ENCODE data around the gene COL19A1.

Gene COL19A1

GRCh38 chr6:70110126-70111022 is 244.0 kb downstream of the COL19A1 start:
- DNase-seq (ENCODE audit: insufficient read length, low spot score) (no peak), FAIRE-seq (no peak)
- TF ChIP-seq POLR2A (IDR thresholded peaks at IDR 0.05; ENCODE audit: low read depth, low read length), result no peak

DNA sequence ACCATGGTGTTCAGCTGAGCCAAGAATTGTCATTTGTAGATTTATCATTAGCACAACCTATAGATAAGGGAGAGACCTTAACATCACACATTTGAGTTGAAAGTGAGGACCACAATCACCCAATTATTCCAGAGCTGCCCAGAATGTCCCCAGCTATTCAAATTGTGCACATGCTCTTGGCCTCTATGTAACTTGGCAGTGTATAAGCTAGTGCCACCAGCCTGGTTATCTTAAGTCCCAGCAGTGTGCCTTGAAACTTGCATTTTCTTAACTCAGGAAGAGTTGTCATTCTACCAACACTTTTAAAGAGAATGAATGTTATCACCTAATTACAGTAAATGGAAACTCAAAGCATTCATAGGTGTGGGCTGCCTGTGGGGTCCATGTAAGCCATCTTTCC is 245.4 kb downstream of the COL19A1 start:
- no peak for TF ChIP-seq POLR2A (IDR thresholded peaks at IDR 0.05; ENCODE audit: low read depth, low read length)
- DNase-seq (ENCODE audit: insufficient read length, low spot score) (no peak), FAIRE-seq (no peak)

DNA sequence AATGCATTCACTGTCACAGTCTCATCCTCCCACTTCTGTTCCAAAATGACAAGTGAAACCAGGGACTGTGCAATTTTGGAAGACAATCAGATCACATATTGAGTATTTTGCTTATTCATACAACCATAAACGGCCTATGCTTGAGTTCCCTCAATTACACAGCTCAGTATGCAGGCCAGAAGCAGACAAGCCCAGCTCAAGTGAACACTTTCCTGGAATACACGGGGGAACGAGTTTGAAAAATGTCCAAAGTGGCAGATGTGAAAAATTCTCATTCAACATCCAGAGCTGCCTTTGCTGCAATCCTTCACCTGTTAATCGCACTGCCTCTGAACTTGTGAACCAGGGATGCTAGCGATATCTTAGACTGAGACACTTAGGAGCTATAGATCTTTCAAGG is 246.4 kb downstream of the COL19A1 start:
- TF ChIP-seq POLR2A (IDR thresholded peaks at IDR 0.05; ENCODE audit: low read depth, low read length), result no peak
- DNase-seq (ENCODE audit: insufficient read length, low spot score) (no peak), FAIRE-seq (no peak)

- FAIRE-seq (no peak), DNase-seq (ENCODE audit: insufficient read length, low spot score) (no peak)
- TF ChIP-seq POLR2A (IDR thresholded peaks at IDR 0.05; ENCODE audit: low read depth, low read length), result no peak
Measured at GRCh38 chr6:70113171-70113570, 246.8 kb downstream of the COL19A1 start.

- FAIRE-seq (no peak), DNase-seq (ENCODE audit: insufficient read length, low spot score) (no peak)
- TF ChIP-seq POLR2A (IDR thresholded peaks at IDR 0.05; ENCODE audit: low read depth, low read length), result no peak
Measured at GRCh38 chr6:70118670-70119069, 252.3 kb downstream of the COL19A1 start.

DNA sequence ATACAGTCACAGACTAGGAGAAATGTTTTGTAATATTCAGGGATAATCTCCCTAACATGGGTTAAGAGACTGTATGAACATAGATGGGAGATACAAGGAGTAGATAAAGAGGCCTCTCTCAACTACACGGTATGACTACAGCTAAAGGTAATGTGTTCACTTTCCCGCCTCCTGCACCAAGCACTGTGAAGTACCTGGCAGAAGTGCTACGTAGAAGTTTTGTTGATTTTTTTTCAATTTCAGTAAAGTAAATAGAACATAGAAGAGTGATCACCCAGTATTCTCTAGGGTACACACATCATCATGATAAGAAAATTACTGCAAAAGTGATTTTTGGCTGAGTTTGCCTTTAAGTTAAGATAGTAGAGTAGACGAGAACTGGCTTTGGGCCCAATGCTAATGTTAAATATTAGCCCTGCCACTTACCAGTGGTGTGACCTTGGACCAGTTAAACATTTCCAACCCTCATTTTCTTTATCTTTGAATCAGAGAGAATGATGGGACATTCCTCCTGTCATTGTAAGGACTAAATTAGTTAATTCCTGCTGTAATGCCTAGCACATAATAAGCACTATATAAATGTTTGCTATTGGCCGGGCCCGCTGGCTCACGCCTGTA is 253.0 kb downstream of the COL19A1 start:
- DNase-seq (ENCODE audit: insufficient read length, low spot score), result no peak
- FAIRE-seq, result no peak
- TF ChIP-seq POLR2A (IDR thresholded peaks at IDR 0.05; ENCODE audit: low read depth, low read length), result no peak

DNA sequence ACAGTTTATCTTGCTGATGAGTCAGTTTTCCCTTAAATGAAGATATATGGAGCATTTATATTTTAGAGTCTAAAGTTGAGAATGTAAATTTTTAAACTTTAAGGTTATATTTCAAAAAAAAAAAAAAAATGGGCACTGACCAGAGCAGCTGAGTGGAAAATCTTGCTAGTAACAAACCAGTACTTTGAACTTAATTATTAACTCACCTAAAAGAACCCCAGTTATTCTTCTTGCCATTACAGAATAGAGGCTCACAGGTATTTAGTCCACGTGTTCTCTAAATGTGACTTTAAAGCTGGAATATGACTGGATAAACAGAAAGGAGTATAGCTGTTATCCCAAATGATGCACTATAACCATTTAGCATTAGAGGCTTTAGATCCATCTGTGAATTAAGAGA is 258.1 kb downstream of the COL19A1 start:
- no peak for TF ChIP-seq POLR2A (IDR thresholded peaks at IDR 0.05; ENCODE audit: low read depth, low read length)
- DNase-seq (ENCODE audit: insufficient read length, low spot score) (no peak), FAIRE-seq (no peak)

DNA sequence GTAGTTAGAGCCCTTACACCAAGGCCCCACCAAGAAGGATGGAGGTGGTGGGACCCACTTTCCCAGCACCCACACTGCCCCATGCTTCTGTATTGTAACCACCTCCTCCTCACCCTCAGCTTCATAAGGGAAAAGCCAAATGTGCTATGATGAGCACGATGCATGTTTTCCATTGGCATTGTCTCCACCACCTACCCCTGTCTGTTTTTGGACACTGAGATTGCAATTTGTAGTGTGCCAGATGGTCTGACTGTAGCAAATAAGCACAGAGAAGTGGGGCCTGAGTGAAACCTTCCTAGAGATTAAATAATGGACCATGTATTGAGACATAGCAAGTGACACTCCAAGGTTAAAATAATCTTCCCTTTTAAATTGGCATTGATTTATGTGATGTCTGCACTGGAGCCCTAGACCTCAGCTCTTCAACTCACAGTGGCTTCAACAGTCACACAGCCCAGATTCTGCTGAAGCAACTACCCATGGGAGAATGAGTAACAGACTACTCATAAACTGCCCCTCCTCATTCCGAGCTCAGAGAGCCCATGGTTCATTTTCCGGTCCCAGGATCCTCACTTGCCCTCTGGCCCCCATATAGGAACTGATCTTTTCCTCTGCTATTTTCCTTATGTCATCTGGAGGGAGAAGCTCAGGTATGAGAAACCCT is 258.7 kb downstream of the COL19A1 start:
- DNase-seq (ENCODE audit: insufficient read length, low spot score) (peak; percentile 6), FAIRE-seq (no peak)

DNA sequence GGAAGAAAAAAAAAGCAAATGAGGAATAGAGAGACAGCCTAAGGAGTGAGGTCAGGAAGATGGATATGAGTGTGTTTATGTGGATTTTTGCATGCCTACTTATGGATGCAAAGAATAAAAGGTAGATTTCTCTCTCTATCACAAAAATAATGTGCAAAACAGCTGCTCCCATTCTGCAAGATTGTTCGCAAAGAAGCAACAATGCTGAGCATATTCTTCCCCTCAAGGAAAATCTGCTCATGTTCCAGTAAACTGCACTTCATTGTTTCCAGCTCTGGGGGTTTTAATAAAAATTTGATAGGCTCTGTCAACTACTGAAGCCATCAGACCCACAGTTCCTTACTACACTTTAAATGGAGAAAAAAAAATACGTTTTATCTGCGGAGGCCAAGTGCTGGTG is 259.2 kb downstream of the COL19A1 start:
- no peak for FAIRE-seq
- DNase-seq (ENCODE audit: insufficient read length, low spot score), result no peak
- TF ChIP-seq POLR2A (IDR thresholded peaks at IDR 0.05; ENCODE audit: low read depth, low read length), result no peak

More for the DNA sequence above, 258.7 kb downstream of the COL19A1 start:
- no peak for TF ChIP-seq POLR2A (IDR thresholded peaks at IDR 0.05; ENCODE audit: low read depth, low read length)

DNA sequence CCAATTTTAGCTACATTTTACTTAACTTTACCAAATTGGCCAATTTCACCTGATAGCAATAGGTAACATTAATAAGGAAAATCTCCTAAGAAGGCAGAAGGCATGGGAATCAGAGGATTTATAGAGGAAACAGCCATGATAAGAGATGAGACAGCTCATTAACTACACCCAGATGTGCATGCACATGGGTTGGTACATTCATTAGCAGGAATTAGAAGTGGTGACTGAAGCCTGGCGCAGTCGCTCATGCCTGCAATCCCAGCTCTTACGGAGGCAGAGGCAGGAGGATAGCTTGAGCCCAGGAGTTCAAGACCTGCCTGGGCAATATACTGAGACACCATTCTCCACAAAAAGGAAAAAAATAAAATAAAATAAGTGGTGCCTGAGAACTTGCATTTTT is 263.0 kb downstream of the COL19A1 start:
- FAIRE-seq, result no peak
- no peak for TF ChIP-seq POLR2A (IDR thresholded peaks at IDR 0.05; ENCODE audit: low read depth, low read length)
- DNase-seq (ENCODE audit: insufficient read length, low spot score), result no peak

DNA sequence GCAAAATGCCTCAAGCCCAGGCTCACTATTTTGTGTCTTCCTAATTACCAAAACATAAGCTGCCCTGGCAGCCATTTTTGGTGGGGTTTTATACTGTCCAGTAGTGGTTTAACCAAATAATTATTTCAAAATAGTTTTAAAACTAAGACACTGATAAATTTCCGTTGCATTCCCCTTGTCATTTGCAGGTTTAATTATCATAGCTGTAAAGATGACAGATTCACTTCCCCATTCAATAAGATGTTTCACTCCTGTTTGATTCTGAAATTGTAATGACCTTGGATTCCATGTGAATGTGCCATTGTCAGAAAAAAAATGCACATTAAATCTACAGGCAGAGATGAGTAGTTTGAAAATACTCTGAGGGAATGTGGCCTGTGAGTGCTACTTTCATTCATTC is 264.5 kb downstream of the COL19A1 start:
- no peak for TF ChIP-seq POLR2A (IDR thresholded peaks at IDR 0.05; ENCODE audit: low read depth, low read length)
- FAIRE-seq, result no peak
- DNase-seq (ENCODE audit: insufficient read length, low spot score), result no peak

DNA sequence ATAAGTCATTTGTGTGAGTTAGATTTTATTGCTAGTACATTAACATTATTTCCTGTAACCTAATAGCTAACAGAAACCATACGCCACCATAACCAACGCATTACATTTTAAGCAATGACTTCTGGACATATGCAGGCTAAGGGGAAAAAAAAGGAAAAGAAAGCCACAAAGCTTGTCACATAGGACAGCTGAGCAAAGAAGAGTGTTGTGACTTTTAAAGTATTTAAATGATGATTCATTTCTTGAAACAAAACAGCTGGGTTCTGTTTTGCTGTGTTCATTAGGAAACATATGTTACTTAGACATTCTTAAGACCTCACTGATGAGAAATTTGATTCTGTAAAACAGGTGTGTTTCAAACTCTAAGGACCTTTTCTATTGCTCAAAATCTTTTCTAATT is 265.2 kb downstream of the COL19A1 start:
- FAIRE-seq (no peak), DNase-seq (ENCODE audit: insufficient read length, low spot score) (no peak)
- no peak for TF ChIP-seq POLR2A (IDR thresholded peaks at IDR 0.05; ENCODE audit: low read depth, low read length)

- no peak for DNase-seq (ENCODE audit: insufficient read length, low spot score)
- no peak for FAIRE-seq
- no peak for TF ChIP-seq POLR2A (IDR thresholded peaks at IDR 0.05; ENCODE audit: low read depth, low read length)
Measured at GRCh38 chr6:70133246-70133645, 266.9 kb downstream of the COL19A1 start.

DNA sequence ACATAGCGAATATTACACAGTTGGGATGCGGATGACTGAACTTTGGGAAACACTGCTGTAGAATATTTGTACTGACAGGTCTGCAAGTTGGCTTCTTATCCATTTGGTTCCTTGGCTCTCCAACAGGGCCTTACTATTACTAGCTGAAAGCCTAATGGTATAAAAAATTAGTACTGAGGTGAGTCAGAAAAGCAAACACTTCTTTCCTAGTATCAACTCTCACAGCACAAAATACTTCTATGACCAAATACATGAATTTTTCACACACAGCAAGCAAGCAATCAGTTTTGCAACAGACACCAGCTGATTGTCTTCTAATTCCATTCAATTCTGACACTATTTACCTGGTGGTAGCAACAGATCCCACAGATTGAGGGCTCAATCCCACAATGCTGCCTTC is 268.2 kb downstream of the COL19A1 start:
- DNase-seq (ENCODE audit: insufficient read length, low spot score) (no peak), FAIRE-seq (no peak)
- TF ChIP-seq POLR2A (IDR thresholded peaks at IDR 0.05; ENCODE audit: low read depth, low read length), result no peak
